Measurements from ENCODE around the gene UMODL1.

DNA sequence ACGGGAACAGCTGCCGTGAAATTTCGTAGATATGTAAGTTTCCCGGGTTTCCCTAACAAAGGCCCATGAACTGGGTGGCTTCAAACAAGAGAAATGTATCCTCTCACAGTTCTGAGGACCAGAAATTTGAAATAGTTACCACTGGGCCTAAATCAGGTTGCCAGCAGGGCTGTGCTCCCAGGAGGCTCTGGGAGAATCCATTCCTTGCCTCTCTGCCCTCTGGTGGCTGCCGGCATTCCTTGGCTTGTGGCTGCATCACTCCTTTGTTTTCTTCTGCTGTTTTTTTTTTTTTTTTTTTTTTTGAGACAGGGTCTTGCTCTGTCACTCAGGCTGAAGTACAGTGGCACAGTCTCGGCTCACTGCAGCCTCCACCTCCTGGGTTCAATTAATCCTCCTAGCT lies 23.7 kb downstream of the UMODL1 start:
- TF ChIP-seq, protein P1, sequence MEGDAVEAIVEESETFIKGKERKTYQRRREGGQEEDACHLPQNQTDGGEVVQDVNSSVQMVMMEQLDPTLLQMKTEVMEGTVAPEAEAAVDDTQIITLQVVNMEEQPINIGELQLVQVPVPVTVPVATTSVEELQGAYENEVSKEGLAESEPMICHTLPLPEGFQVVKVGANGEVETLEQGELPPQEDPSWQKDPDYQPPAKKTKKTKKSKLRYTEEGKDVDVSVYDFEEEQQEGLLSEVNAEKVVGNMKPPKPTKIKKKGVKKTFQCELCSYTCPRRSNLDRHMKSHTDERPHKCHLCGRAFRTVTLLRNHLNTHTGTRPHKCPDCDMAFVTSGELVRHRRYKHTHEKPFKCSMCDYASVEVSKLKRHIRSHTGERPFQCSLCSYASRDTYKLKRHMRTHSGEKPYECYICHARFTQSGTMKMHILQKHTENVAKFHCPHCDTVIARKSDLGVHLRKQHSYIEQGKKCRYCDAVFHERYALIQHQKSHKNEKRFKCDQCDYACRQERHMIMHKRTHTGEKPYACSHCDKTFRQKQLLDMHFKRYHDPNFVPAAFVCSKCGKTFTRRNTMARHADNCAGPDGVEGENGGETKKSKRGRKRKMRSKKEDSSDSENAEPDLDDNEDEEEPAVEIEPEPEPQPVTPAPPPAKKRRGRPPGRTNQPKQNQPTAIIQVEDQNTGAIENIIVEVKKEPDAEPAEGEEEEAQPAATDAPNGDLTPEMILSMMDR (IDR thresholded peaks at IDR 0.05 in 8 of 11, conservative IDR thresholded peaks at IDR 0.05 in 3 of 11) = no peak
- no peak for TF ChIP-seq POLR2A (IDR thresholded peaks at IDR 0.05)
